ENCODE results near the gene PHEX.
A peak's percentile ranks its signal among the peaks of the same experiment; 100 is the strongest.

PHEX gene

GRCh38 chrX:22124098-22124497, 92.0 kb downstream of the PHEX start:
- Histone ChIP-seq H3K4me3 (ENCODE audit: low read depth, low read length) (no peak overlapping the region), H3K27ac (ENCODE audit: low read depth, low read length) (no peak overlapping the region), H3K27me3 (ENCODE audit: control insufficient read depth, insufficient read depth, low read length) (no peaks in the 10 kb centered on the region), H3K9me3 (ENCODE audit: control insufficient read depth, insufficient read depth, low read length) (no peaks in the 10 kb centered on the region), H3K9ac (ENCODE audit: low read depth, low read length) (no peak overlapping the region), H3K4me1 (ENCODE audit: control insufficient read depth, insufficient read depth, low read length) (peaks cover 9% of the 10 kb centered on the region), H3K36me3 (ENCODE audit: control insufficient read depth, insufficient read depth, low read length) (no peaks in the 10 kb centered on the region)

DNA sequence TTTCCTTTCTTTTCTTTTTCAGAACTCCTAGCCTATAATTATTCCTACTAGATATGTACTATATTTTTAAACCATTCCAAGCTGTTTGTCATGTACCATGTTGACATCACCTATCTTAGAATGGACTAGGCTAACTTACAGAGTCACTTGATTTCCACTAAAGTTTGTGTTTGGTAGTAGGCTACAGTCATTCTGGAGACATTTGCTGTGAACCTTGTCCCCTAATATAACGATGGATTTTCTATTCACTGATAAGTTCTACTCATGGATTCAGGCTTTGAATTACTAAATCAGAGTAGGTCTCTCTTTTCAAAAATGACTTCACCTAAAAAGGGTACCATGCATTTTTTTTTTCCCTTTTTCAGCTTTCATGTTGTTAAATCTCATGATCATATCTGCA, 93.4 kb downstream of the PHEX start:
- H3K27ac ChIP-seq (ENCODE audit: low read depth, low read length), result no peak overlapping the region
- no peaks in the 10 kb centered on the region for H3K9me3 ChIP-seq (ENCODE audit: control insufficient read depth, insufficient read depth, low read length)
- H3K36me3 ChIP-seq (ENCODE audit: control insufficient read depth, insufficient read depth, low read length), result no peaks in the 10 kb centered on the region
- peaks cover 20% of the 10 kb centered on the region for H3K4me1 ChIP-seq (ENCODE audit: control insufficient read depth, insufficient read depth, low read length)
- no peak overlapping the region for H3K9ac ChIP-seq (ENCODE audit: low read depth, low read length)
- H3K27me3 ChIP-seq (ENCODE audit: control insufficient read depth, insufficient read depth, low read length), result no peaks in the 10 kb centered on the region
- H3K4me3 ChIP-seq (ENCODE audit: low read depth, low read length), result no peak overlapping the region

GRCh38 chrX:22126327-22126726, 94.2 kb downstream of the PHEX start:
- no peaks in the 10 kb centered on the region for H3K9me3 ChIP-seq (ENCODE audit: control insufficient read depth, insufficient read depth, low read length)

GRCh38 chrX:22128961-22129360, 96.8 kb downstream of the PHEX start:
- Histone ChIP-seq H3K27ac (ENCODE audit: low read depth, low read length) (no peak overlapping the region), H3K36me3 (ENCODE audit: control insufficient read depth, insufficient read depth, low read length) (no peaks in the 10 kb centered on the region), H3K9ac (ENCODE audit: low read depth, low read length) (peak overlapping the region; percentile 7; the same call in 1 of the 2 replicates), H3K4me1 (ENCODE audit: control insufficient read depth, insufficient read depth, low read length) (peaks cover 25% of the 10 kb centered on the region), H3K27me3 (ENCODE audit: control insufficient read depth, insufficient read depth, low read length) (no peaks in the 10 kb centered on the region), H3K9me3 (ENCODE audit: control insufficient read depth, insufficient read depth, low read length) (no peaks in the 10 kb centered on the region), H3K4me3 (ENCODE audit: low read depth, low read length) (no peak overlapping the region)

More at GRCh38 chrX:22126327-22126726, 94.2 kb downstream of the PHEX start:
- no peaks in the 10 kb centered on the region for H3K36me3 ChIP-seq (ENCODE audit: control insufficient read depth, insufficient read depth, low read length)
- H3K27me3 ChIP-seq (ENCODE audit: control insufficient read depth, insufficient read depth, low read length), result no peaks in the 10 kb centered on the region
- no peak overlapping the region for H3K4me3 ChIP-seq (ENCODE audit: low read depth, low read length)
- H3K9ac ChIP-seq (ENCODE audit: low read depth, low read length), result no peak overlapping the region
- no peak overlapping the region for H3K27ac ChIP-seq (ENCODE audit: low read depth, low read length)
- peaks cover 21% of the 10 kb centered on the region for H3K4me1 ChIP-seq (ENCODE audit: control insufficient read depth, insufficient read depth, low read length)

GRCh38 chrX:22134681-22135080, 102.6 kb downstream of the PHEX start:
- H3K9ac ChIP-seq (ENCODE audit: low read depth, low read length), result no peak overlapping the region
- no peak overlapping the region for H3K27ac ChIP-seq (ENCODE audit: low read depth, low read length)
- H3K4me3 ChIP-seq (ENCODE audit: low read depth, low read length), result no peak overlapping the region
- no peaks in the 10 kb centered on the region for H3K36me3 ChIP-seq (ENCODE audit: control insufficient read depth, insufficient read depth, low read length)
- peaks cover 38% of the 10 kb centered on the region for H3K4me1 ChIP-seq (ENCODE audit: control insufficient read depth, insufficient read depth, low read length)
- no peaks in the 10 kb centered on the region for H3K27me3 ChIP-seq (ENCODE audit: control insufficient read depth, insufficient read depth, low read length)
- no peaks in the 10 kb centered on the region for H3K9me3 ChIP-seq (ENCODE audit: control insufficient read depth, insufficient read depth, low read length)

DNA sequence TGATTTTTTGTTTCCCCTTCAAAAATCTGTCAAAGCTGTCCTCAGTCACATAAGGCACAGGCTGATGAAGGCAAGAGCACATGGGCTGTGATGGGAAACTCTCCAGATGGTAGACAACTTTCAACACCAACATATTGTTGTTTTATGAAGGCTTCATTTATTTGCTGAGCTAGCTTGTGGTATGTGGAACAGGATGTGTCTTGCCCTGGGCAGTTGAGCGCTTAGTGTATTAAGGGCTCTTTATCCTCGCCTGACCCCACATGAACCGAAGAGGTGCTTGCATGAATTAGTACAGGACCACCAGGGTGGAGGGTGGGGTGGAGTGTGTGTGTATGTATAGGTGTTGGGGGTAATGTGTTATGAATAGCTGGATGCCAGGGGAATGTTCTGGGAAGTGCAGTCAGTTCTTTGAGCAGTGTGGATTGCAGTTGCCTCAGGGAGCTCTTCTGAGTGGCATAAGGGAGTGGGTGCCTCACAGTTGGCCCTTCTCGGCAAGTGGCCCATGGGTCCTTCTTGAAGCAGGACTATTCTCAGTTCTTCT, 103.1 kb downstream of the PHEX start:
- no peaks in the 10 kb centered on the region for H3K9me3 ChIP-seq (ENCODE audit: control insufficient read depth, insufficient read depth, low read length)
- no peaks in the 10 kb centered on the region for H3K27me3 ChIP-seq (ENCODE audit: control insufficient read depth, insufficient read depth, low read length)
- H3K4me1 ChIP-seq (ENCODE audit: control insufficient read depth, insufficient read depth, low read length), result peaks cover 33% of the 10 kb centered on the region
- no peak overlapping the region for H3K4me3 ChIP-seq (ENCODE audit: low read depth, low read length)
- H3K27ac ChIP-seq (ENCODE audit: low read depth, low read length), result no peak overlapping the region
- no peak overlapping the region for H3K9ac ChIP-seq (ENCODE audit: low read depth, low read length)
- no peaks in the 10 kb centered on the region for H3K36me3 ChIP-seq (ENCODE audit: control insufficient read depth, insufficient read depth, low read length)

GRCh38 chrX:22135994-22136684, 104.0 kb downstream of the PHEX start:
- Histone ChIP-seq H3K36me3 (ENCODE audit: control insufficient read depth, insufficient read depth, low read length) (no peaks in the 10 kb centered on the region), H3K4me3 (ENCODE audit: low read depth, low read length) (no peak overlapping the region), H3K9ac (ENCODE audit: low read depth, low read length) (no peak overlapping the region; the same call in 1 of the 2 replicates), H3K9me3 (ENCODE audit: control insufficient read depth, insufficient read depth, low read length) (no peaks in the 10 kb centered on the region), H3K27me3 (ENCODE audit: control insufficient read depth, insufficient read depth, low read length) (no peaks in the 10 kb centered on the region), H3K4me1 (ENCODE audit: control insufficient read depth, insufficient read depth, low read length) (peaks cover 33% of the 10 kb centered on the region), H3K27ac (ENCODE audit: low read depth, low read length) (peak overlapping the region; percentile 4)

- Histone ChIP-seq H3K27me3 (ENCODE audit: control insufficient read depth, insufficient read depth, low read length) (no peaks in the 10 kb centered on the region), H3K36me3 (ENCODE audit: control insufficient read depth, insufficient read depth, low read length) (no peaks in the 10 kb centered on the region), H3K4me1 (ENCODE audit: control insufficient read depth, insufficient read depth, low read length) (peaks cover 28% of the 10 kb centered on the region), H3K27ac (ENCODE audit: low read depth, low read length) (no peak overlapping the region), H3K9ac (ENCODE audit: low read depth, low read length) (no peak overlapping the region), H3K9me3 (ENCODE audit: control insufficient read depth, insufficient read depth, low read length) (no peaks in the 10 kb centered on the region), H3K4me3 (ENCODE audit: low read depth, low read length) (no peak overlapping the region)
Observed at GRCh38 chrX:22136711-22137110, 104.6 kb downstream of the PHEX start.

- Histone ChIP-seq H3K27ac (ENCODE audit: low read depth, low read length) (no peak overlapping the region), H3K36me3 (ENCODE audit: control insufficient read depth, insufficient read depth, low read length) (no peaks in the 10 kb centered on the region), H3K4me1 (ENCODE audit: control insufficient read depth, insufficient read depth, low read length) (peaks cover 24% of the 10 kb centered on the region), H3K27me3 (ENCODE audit: control insufficient read depth, insufficient read depth, low read length) (no peaks in the 10 kb centered on the region; the same call in 1 of the 2 replicates), H3K4me3 (ENCODE audit: low read depth, low read length) (no peak overlapping the region), H3K9ac (ENCODE audit: low read depth, low read length) (no peak overlapping the region), H3K9me3 (ENCODE audit: control insufficient read depth, insufficient read depth, low read length) (no peaks in the 10 kb centered on the region)
Observed at GRCh38 chrX:22139822-22140221, 107.7 kb downstream of the PHEX start.

DNA sequence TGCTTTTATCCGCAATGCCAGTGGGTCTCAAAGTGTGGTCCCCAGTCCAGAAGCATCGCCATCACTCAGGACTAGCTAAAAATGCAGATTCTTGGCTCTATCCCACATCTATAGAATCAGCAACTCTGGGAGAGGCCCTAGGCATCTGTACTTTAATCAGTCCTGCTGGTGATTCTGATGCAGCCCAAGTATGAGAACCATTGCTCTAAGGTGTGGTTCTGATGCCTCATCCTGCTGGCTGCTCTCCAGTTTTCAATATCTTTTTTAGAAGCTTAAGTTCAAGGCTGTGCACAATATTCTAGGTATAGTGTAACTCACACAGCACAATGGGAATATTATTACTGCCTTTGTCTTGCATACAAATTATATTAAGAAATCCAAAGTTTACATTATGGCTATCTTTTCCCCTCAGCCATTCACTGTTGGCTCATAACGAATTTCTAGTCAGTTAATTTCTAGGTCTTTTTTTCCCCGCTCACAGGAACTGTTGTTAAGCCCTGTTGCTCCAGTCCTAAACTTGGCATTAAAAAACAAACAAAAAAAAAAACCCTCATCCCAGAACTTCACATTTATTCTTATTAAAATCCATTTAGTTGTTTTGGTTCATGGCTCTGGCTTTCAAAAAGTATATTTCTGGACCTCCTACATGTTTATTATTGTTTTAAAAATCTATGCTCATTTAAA, 109.1 kb downstream of the PHEX start:
- Histone ChIP-seq H3K9ac (ENCODE audit: low read depth, low read length) (no peak overlapping the region), H3K9me3 (ENCODE audit: control insufficient read depth, insufficient read depth, low read length) (no peaks in the 10 kb centered on the region), H3K4me1 (ENCODE audit: control insufficient read depth, insufficient read depth, low read length) (peaks cover 13% of the 10 kb centered on the region), H3K36me3 (ENCODE audit: control insufficient read depth, insufficient read depth, low read length) (no peaks in the 10 kb centered on the region), H3K4me3 (ENCODE audit: low read depth, low read length) (no peak overlapping the region), H3K27ac (ENCODE audit: low read depth, low read length) (no peak overlapping the region), H3K27me3 (ENCODE audit: control insufficient read depth, insufficient read depth, low read length) (no peaks in the 10 kb centered on the region; the same call in 1 of the 2 replicates)

DNA sequence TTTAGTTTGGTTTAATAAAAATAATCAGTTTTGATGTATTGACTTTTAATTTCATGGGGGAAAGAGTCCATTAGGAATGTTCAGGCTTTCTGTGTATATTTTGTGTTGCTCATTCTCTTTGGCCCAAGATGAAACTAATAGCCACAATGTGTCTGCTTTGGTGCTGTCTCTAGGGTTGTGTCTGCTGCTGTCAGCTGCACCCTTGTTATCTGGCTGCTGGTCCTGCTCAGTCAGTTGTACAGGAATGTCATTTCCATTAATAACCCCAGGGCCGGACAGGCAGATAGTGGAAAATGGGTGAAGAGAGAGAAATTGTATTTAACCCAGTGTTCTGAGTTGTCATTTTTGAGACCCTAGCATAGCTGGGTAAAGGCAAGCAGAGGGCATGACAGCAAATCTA, 115.1 kb downstream of the PHEX start:
- Histone ChIP-seq H3K9me3 (ENCODE audit: control insufficient read depth, insufficient read depth, low read length) (no peaks in the 10 kb centered on the region), H3K4me1 (ENCODE audit: control insufficient read depth, insufficient read depth, low read length) (no peaks in the 10 kb centered on the region), H3K4me3 (ENCODE audit: low read depth, low read length) (no peak overlapping the region), H3K27me3 (ENCODE audit: control insufficient read depth, insufficient read depth, low read length) (peaks cover 3% of the 10 kb centered on the region; the same call in 1 of the 2 replicates), H3K9ac (ENCODE audit: low read depth, low read length) (no peak overlapping the region), H3K27ac (ENCODE audit: low read depth, low read length) (no peak overlapping the region), H3K36me3 (ENCODE audit: control insufficient read depth, insufficient read depth, low read length) (no peaks in the 10 kb centered on the region)
